Endothelial cell of umbilical vein (primary cell): Measurements from ENCODE around the gene CNPY1. TPM values are rescaled to one million over a fixed set of nuclear protein-coding genes. Genes with fewer than 3 reads are reported as not detected.
A peak's percentile ranks its signal among the peaks of the same experiment; 100 is the strongest.

Source experiments
- BruUV-seq: library from RNA; stranded (reverse); fragments of 400-500 nt; replicated peaks from 2 replicates; lab custom pipeline; 2021; lab: Mats Ljungman, UMichigan
- CTCF ChIA-PET: fragments of 300-600, 350-600 bp; sonication (Branson Sonifier 250); formaldehyde crosslinking; loops from one replicate; lab custom pipeline; 2021; ENCODE audit warnings: antibody characterized with exemption, inconsistent platforms; lab: Charles Lee
- POLR2A ChIA-PET: fragments of 300-600, 350-600 bp; sonication (Branson Sonifier 250); formaldehyde crosslinking; loops from one replicate; lab custom pipeline; 2021; ENCODE audit warnings: antibody characterized with exemption, inconsistent platforms; lab: Charles Lee
- DNase-seq: peaks from one replicate; pipeline ENCODE4 v3.0.0-alpha.2; 2011; ENCODE audit warnings: low read depth, low spot score
- FAIRE-seq: peaks from 2 replicates; lab custom pipeline; 2011; peaks lifted over from hg19 to GRCh38; lab: Jason Lieb, UNC
- H2AFZ ChIP-seq: 2 replicates; pipeline ENCODE4 v1.6.0; 2012; ENCODE audit warnings: low read depth, low read length, control low read depth, inconsistent platforms
- H3K27ac ChIP-seq: 2 replicates; pipeline ENCODE4 v1.5.1; 2011; ENCODE audit warnings: low read depth, mild to moderate bottlenecking, control low read depth, low read length, moderate library complexity; ENCODE audit not compliant: insufficient read depth
- H3K27me3 ChIP-seq, 2 experiments: 2 replicates each; pipeline versions ENCODE4 v1.6.0 to v1.6.1; 2011; ENCODE audit warnings: low read length in 2 of 2, mixed read lengths in 1 of 2; ENCODE audit not compliant: control insufficient read depth in 2 of 2, insufficient read depth in 2 of 2
- H3K36me3 ChIP-seq, 2 experiments: 2 replicates in 1 of 2; 3 replicates in 1 of 2; pipeline ENCODE4 v1.5.1; 2011; ENCODE audit warnings: low read length in 2 of 2, mild to moderate bottlenecking in 1 of 2, moderate library complexity in 1 of 2; ENCODE audit not compliant: control insufficient read depth in 2 of 2, insufficient read depth in 2 of 2; ENCODE audit errors: extremely low read depth in 1 of 2
- H3K4me1 ChIP-seq: 3 replicates; pipeline ENCODE4 v1.5.1; 2011; ENCODE audit warnings: mild to moderate bottlenecking, low read length; ENCODE audit not compliant: control insufficient read depth, insufficient read depth; ENCODE audit errors: extremely low read depth
- H3K4me2 ChIP-seq: 2 replicates; pipeline ENCODE4 v1.6.1; 2011; ENCODE audit warnings: low read length, control low read depth, mixed read lengths; ENCODE audit not compliant: insufficient read depth
- H3K4me3 ChIP-seq, 3 experiments: fragments of 200-600 bp in 1 of 3; sonication (generic), shearing (Covaris generic) in 1 of 3; replicated peaks in 1 of 3; 2 replicates each; pipeline ENCODE4 v1.5.1; 2011 to 2016; ENCODE audit warnings: control low read depth in 3 of 3, low read length in 3 of 3, mild to moderate bottlenecking in 2 of 3, inconsistent platforms in 1 of 3, low read depth in 1 of 3, moderate library complexity in 1 of 3; ENCODE audit not compliant: insufficient read depth in 1 of 3
- H3K79me2 ChIP-seq: 2 replicates; pipeline ENCODE4 v1.6.0; 2012; ENCODE audit warnings: low read length, inconsistent platforms; ENCODE audit not compliant: control insufficient read depth, insufficient read depth
- H3K9ac ChIP-seq: replicated peaks from 2 replicates; pipeline ENCODE3; 2011; ENCODE audit warnings: low read length, control low read depth; ENCODE audit not compliant: insufficient read depth; ENCODE audit errors: extremely low read depth
- H3K9me1 ChIP-seq: replicated peaks from 3 replicates; pipeline ENCODE4 v1.6.0; 2011; ENCODE audit warnings: mild to moderate bottlenecking, low read length; ENCODE audit not compliant: control insufficient read depth, insufficient read depth; ENCODE audit errors: extremely low read depth
- H3K9me3 ChIP-seq: replicated peaks from 2 replicates; pipeline ENCODE4 v1.5.1; 2012; ENCODE audit warnings: low read length, inconsistent platforms; ENCODE audit not compliant: control insufficient read depth, insufficient read depth
- H4K20me1 ChIP-seq: replicated peaks from 2 replicates; pipeline ENCODE3; 2011; ENCODE audit warnings: mild to moderate bottlenecking, low read length; ENCODE audit not compliant: control insufficient read depth, insufficient read depth; ENCODE audit errors: extremely low read depth
- CTCF ChIP-seq, 2 donors: IDR thresholded peaks; 1 replicate in 1 of 2; 2 replicates in 1 of 2; pipeline ENCODE4 v1.5.1; 2011; ENCODE audit warnings: low read length in 2 of 2, mild to moderate bottlenecking in 2 of 2, moderate library complexity in 2 of 2, control low read depth in 1 of 2, inconsistent platforms in 1 of 2, low read depth in 1 of 2; ENCODE audit not compliant: insufficient read depth in 1 of 2; ENCODE audit errors: extremely low read depth in 1 of 2
- EZH2 ChIP-seq: IDR thresholded peaks from 2 replicates; pipeline ENCODE4 v1.6.1; 2012; ENCODE audit warnings: borderline replicate concordance, low read depth, mild to moderate bottlenecking, moderate library complexity, low read length, inconsistent platforms; ENCODE audit not compliant: severe bottlenecking
- MAX ChIP-seq: IDR thresholded peaks from 2 replicates; pipeline ENCODE4 v1.6.1; 2011; ENCODE audit not compliant: insufficient read depth, insufficient read length
- dilution Hi-C: fragments of 300-500 bp; cut with MboI; formaldehyde crosslinking; loops from one replicate; pipeline ENCODE4 v1.15.0; 2019; ENCODE audit warnings: low sequenced_read_pairs; ENCODE audit not compliant: extremely low pct_ligation_motif_present
- intact Hi-C: fragments of 100-400 bp; cut with micrococcal nuclease; formaldehyde crosslinking; loops from one replicate; pipeline ENCODE4 v1.10.0; 2022
- polyA plus RNA-seq, 4 experiments: library from polyadenylated mRNA; depleted of rRNA in 3 of 4; stranded (reverse) in 3 of 4; unstranded in 1 of 4; fragments of >200 nt; gene quantifications; 2 replicates each; pipeline versions ENCODE4 v1.2.1 to v1.2.3, GENCODE V29; 2011 to 2012; ENCODE audit warnings: missing spikeins in 1 of 4
- total RNA-seq: library from RNA; stranded (reverse); gene quantifications from 2 replicates; pipeline ENCODE4 v1.2.3, GENCODE V29; 2021

The CNPY1 gene
- total and polyA plus RNA-seq, 2 donors (not counting 3 experiments of a cell fraction or from before 2014, with no cell fraction given): not detected

GRCh38 chr7:155459700-155460461 is 86.5 kb downstream of the CNPY1 start:
- H3K4me1 ChIP-seq: no peaks in the 10 kb centered on the region
- peaks cover 76 to 96% of the 10 kb centered on the region in 2 experiments for H3K27me3 ChIP-seq
- DNase-seq (no peak), FAIRE-seq (no peak)
- ChIA-PET CTCF (no interaction called here), POLR2A (no interaction called here)
- dilution Hi-C loops: no loop called here
- H4K20me1 ChIP-seq: no peaks in the 10 kb centered on the region
- no TSS peak for BruUV-seq
- H3K9ac ChIP-seq: no peak overlapping the region
- H2AFZ ChIP-seq: no peak overlapping the region
- intact Hi-C loops: loop anchor here (5.0 to 10.0 kb wide), 6 partner anchors 52 to 458 kb away; partner anchors contain the start of gene PAXIP1
- H3K9me1 ChIP-seq: no peaks in the 10 kb centered on the region
- TF ChIP-seq MAX (no peak), EZH2 (peak; percentile 50)
- H3K9me3 ChIP-seq: no peaks in the 10 kb centered on the region
- no peak overlapping the region for H3K4me3 ChIP-seq
- no peaks in the 10 kb centered on the region for H3K36me3 ChIP-seq
- H3K4me2 ChIP-seq: no peak overlapping the region
- no peak overlapping the region for H3K27ac ChIP-seq
- no peaks in the 10 kb centered on the region for H3K79me2 ChIP-seq

GRCh38 chr7:155458878-155459699 is 87.3 kb downstream of the CNPY1 start:
- dilution Hi-C loops (no loop called here), intact Hi-C loops (loop anchor here (5.0 to 10.0 kb wide), 5 partner anchors 73 to 457 kb away; partner anchors contain the start of gene PAXIP1)
- Histone ChIP-seq H3K4me3 (no peak overlapping the region), H3K4me1 (no peaks in the 10 kb centered on the region), H3K4me2 (no peak overlapping the region), H2AFZ (no peak overlapping the region), H3K79me2 (no peaks in the 10 kb centered on the region), H3K36me3 (no peaks in the 10 kb centered on the region), H3K9me1 (no peaks in the 10 kb centered on the region), H3K9ac (no peak overlapping the region), H3K27ac (no peak overlapping the region), H3K27me3 (peaks cover 77 to 96% of the 10 kb centered on the region in 2 experiments), H3K9me3 (no peaks in the 10 kb centered on the region), H4K20me1 (no peaks in the 10 kb centered on the region)
- CTCF ChIA-PET: no interaction called here
- BruUV-seq: no TSS peak
- POLR2A ChIA-PET: no interaction called here
- no peak for FAIRE-seq
- TF ChIP-seq CTCF (IDR thresholded peaks at IDR 0.05; ENCODE audit: extremely low read depth in 1 of 2, insufficient read depth in 1 of 2, low read depth in 1 of 2, low read length in 2 of 2) (no peak), EZH2 (peak; percentile 95)
- DNase-seq: no peak
